ENCODE results near the gene NQO2.
"Not testable (repeated sequence)": the region's sequence is repeated elsewhere in the genome, so short reads cannot be mapped to it uniquely, and the experiment has no call there.

Gene NQO2

DNA sequence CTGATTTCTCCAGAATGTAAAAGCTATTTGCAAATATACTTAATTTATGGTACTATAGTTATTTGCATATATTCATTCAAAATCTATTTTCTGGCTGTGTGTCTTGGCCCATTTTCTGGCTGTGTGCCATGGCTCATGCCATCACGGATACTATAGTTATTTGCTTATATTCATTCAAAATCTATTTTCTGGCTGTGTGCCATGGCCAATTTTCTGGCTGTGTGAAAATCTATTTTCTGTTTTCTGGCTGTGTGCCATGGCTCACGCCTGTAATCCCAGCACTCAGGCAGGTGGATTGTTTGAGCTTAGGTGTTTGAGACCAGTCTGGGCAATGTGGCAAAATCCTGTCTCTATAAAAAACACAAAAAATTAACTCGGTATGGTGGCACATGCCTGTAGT lies 39.7 kb downstream of the NQO2 start:
- no peaks in the 10 kb centered on the region for H3K4me1 ChIP-seq (ENCODE audit: control insufficient read depth, insufficient read depth, low read length, unreplicated experiment)
- no peaks in the 10 kb centered on the region for H3K79me2 ChIP-seq (ENCODE audit: control insufficient read depth, insufficient read depth, low read length, unreplicated experiment)
- H3K4me3 ChIP-seq (ENCODE audit: low read depth, low read length), result no peak overlapping the region
- H3K36me3 ChIP-seq (ENCODE audit: insufficient read depth, low read length), result no peaks in the 10 kb centered on the region
- no peak overlapping the region for H3K27ac ChIP-seq (ENCODE audit: low read depth, low read length)
- no peaks in the 10 kb centered on the region for H3K27me3 ChIP-seq (ENCODE audit: insufficient read depth, low read length)
- no peak overlapping the region for H2AFZ ChIP-seq (ENCODE audit: low read length, unreplicated experiment)

DNA sequence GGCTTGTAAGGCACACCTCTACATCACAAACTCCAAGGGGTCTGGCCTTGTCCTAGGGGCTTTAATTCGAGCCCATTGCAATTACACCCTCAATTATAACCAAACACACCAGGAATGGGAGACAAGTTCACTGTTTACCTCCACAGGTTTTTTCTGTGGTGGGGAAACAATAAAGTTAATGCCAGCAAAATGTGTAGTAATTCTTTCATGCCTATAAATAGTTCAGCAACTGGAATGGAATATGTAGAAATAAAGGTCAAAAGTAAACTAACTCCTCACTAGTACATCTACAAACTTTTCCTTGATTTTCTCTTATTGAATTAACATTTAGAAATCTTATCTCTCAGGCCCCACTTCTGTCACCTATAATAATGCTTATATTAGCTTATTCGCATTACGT lies 41.5 kb downstream of the NQO2 start:
- no peak overlapping the region for H3K4me3 ChIP-seq (ENCODE audit: low read depth, low read length)
- no peak overlapping the region for H3K27ac ChIP-seq (ENCODE audit: low read depth, low read length)
- H3K36me3 ChIP-seq (ENCODE audit: insufficient read depth, low read length), result no peaks in the 10 kb centered on the region
- no peaks in the 10 kb centered on the region for H3K79me2 ChIP-seq (ENCODE audit: control insufficient read depth, insufficient read depth, low read length, unreplicated experiment)
- H3K4me1 ChIP-seq (ENCODE audit: control insufficient read depth, insufficient read depth, low read length, unreplicated experiment), result no peaks in the 10 kb centered on the region
- H2AFZ ChIP-seq (ENCODE audit: low read length, unreplicated experiment), result no peak overlapping the region
- H3K27me3 ChIP-seq (ENCODE audit: insufficient read depth, low read length), result no peaks in the 10 kb centered on the region

DNA sequence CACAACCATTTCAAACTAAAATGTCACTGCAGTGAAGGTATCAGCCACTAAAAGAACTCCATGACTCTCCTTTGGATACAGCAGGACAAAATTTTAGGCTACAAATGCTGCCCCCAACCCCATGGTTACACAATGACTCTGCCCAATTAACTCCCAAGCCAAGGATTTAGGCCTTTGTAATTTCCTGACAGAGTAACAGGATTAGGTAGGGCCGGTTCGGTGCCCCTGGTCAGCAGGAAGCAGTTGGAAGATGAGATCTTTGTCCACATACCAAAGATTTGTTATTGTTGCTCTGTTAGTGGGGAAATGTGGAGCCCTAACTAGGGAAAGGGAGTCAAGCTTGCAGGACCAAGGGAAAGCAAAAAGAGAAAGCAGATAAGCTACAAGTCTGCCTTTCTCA lies 41.9 kb downstream of the NQO2 start:
- Histone ChIP-seq H2AFZ (ENCODE audit: low read length, unreplicated experiment) (no peak overlapping the region), H3K4me3 (ENCODE audit: low read depth, low read length) (no peak overlapping the region), H3K27ac (ENCODE audit: low read depth, low read length) (no peak overlapping the region), H3K4me1 (ENCODE audit: control insufficient read depth, insufficient read depth, low read length, unreplicated experiment) (no peaks in the 10 kb centered on the region), H3K27me3 (ENCODE audit: insufficient read depth, low read length) (no peaks in the 10 kb centered on the region), H3K79me2 (ENCODE audit: control insufficient read depth, insufficient read depth, low read length, unreplicated experiment) (no peaks in the 10 kb centered on the region), H3K36me3 (ENCODE audit: insufficient read depth, low read length) (no peaks in the 10 kb centered on the region)

DNA sequence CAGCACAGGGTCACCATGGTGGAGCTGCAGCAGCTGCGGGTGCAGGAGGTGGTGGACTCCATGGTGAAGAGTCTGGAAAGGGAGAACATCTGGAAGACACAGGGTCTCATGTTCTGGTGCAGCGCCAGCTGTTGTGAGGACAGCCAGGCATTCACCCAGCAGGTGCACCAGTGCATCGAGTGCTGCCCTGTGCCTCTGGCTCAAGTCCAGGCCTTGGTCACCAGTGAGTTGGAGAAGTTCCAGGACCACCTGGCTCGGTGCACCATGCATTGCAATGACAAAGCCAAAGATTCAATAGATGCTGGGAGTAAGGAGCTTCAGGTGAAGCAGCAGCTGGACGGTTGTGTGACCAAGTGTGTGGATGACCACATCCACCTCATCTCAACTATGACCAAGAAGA lies 45.7 kb downstream of the NQO2 start:
- Histone ChIP-seq H3K4me3 (ENCODE audit: low read depth, low read length) (no peak overlapping the region), H3K36me3 (ENCODE audit: insufficient read depth, low read length) (no peaks in the 10 kb centered on the region), H2AFZ (ENCODE audit: low read length, unreplicated experiment) (no peak overlapping the region), H3K79me2 (ENCODE audit: control insufficient read depth, insufficient read depth, low read length, unreplicated experiment) (no peaks in the 10 kb centered on the region), H3K4me1 (ENCODE audit: control insufficient read depth, insufficient read depth, low read length, unreplicated experiment) (no peaks in the 10 kb centered on the region), H3K27ac (ENCODE audit: low read depth, low read length) (no peak overlapping the region), H3K27me3 (ENCODE audit: insufficient read depth, low read length) (no peaks in the 10 kb centered on the region)

DNA sequence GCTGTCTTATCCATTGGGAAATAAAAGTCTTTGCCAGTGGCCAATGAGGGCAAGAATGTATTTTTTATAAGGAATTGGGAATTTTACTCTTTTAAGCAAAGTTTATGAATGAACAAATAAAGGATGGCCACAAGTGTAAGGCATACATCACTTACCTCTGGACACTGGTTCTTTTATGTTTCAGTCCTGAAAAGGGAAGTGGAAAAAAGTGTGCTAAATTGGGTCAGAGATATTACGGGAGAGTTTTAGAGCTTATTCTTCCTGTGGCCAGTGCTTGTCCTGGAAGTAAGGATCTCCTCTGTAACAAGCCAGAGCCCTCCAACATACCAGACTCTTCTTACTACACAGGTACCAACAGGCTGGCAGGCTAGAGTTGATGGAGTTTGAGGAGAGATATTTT lies 46.1 kb downstream of the NQO2 start:
- H2AFZ ChIP-seq (ENCODE audit: low read length, unreplicated experiment), result no peak overlapping the region

DNA sequence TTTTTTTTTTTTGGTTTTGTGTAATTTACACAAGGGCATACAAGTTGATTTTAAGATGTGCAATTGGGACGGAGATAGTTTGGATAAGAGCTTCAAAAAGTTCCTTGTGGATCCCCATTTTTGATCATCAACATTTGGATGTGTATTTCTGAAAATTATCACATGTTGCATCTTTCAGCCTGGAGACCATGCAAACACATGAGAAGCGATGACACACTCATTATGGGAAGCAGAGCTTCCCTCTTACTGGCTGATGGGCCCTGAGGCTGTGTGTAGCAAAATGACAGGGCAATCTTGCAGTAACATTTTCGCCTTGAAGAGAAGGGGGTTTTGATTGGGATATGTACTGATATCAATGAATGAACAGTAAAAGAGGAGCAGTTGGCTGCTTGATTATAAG lies 46.6 kb downstream of the NQO2 start:
- no peak overlapping the region for H3K27ac ChIP-seq (ENCODE audit: low read depth, low read length)
- H3K27me3 ChIP-seq (ENCODE audit: insufficient read depth, low read length), result no peaks in the 10 kb centered on the region
- no peaks in the 10 kb centered on the region for H3K4me1 ChIP-seq (ENCODE audit: control insufficient read depth, insufficient read depth, low read length, unreplicated experiment)
- H3K79me2 ChIP-seq (ENCODE audit: control insufficient read depth, insufficient read depth, low read length, unreplicated experiment), result no peaks in the 10 kb centered on the region
- no peak overlapping the region for H3K4me3 ChIP-seq (ENCODE audit: low read depth, low read length)
- no peaks in the 10 kb centered on the region for H3K36me3 ChIP-seq (ENCODE audit: insufficient read depth, low read length)
- no peak overlapping the region for H2AFZ ChIP-seq (ENCODE audit: low read length, unreplicated experiment)

More for the DNA sequence above, 46.1 kb downstream of the NQO2 start:
- Histone ChIP-seq H3K4me3 (ENCODE audit: low read depth, low read length) (no peak overlapping the region), H3K4me1 (ENCODE audit: control insufficient read depth, insufficient read depth, low read length, unreplicated experiment) (no peaks in the 10 kb centered on the region), H3K27me3 (ENCODE audit: insufficient read depth, low read length) (no peaks in the 10 kb centered on the region), H3K27ac (ENCODE audit: low read depth, low read length) (no peak overlapping the region), H3K36me3 (ENCODE audit: insufficient read depth, low read length) (no peaks in the 10 kb centered on the region), H3K79me2 (ENCODE audit: control insufficient read depth, insufficient read depth, low read length, unreplicated experiment) (no peaks in the 10 kb centered on the region)

DNA sequence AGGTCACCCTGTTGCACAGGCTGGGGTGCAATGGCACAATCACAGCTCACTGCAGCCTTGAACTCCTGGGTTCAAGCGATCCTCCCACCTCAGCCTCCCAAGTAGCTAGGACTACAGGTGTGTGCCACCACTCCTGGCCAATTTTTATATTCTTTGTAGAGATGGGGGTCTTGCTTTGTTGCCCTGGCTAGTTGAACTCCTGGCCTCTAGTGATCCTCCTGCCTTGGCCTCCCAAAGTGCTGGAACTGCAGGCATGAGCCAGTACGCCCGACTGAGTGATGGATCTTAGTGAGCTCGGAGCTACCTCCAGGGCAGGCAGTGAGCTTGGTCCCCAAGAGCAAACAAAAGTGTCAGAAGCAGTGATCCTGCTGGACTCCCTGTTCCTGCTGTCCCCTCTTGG lies 48.3 kb downstream of the NQO2 start:
- not testable (repeated sequence) for H3K4me3 ChIP-seq (ENCODE audit: low read depth, low read length); H3K79me2 ChIP-seq (ENCODE audit: control insufficient read depth, insufficient read depth, low read length, unreplicated experiment); H3K36me3 ChIP-seq (ENCODE audit: insufficient read depth, low read length); H2AFZ ChIP-seq (ENCODE audit: low read length, unreplicated experiment); H3K27ac ChIP-seq (ENCODE audit: low read depth, low read length); H3K4me1 ChIP-seq (ENCODE audit: control insufficient read depth, insufficient read depth, low read length, unreplicated experiment); H3K27me3 ChIP-seq (ENCODE audit: insufficient read depth, low read length)

DNA sequence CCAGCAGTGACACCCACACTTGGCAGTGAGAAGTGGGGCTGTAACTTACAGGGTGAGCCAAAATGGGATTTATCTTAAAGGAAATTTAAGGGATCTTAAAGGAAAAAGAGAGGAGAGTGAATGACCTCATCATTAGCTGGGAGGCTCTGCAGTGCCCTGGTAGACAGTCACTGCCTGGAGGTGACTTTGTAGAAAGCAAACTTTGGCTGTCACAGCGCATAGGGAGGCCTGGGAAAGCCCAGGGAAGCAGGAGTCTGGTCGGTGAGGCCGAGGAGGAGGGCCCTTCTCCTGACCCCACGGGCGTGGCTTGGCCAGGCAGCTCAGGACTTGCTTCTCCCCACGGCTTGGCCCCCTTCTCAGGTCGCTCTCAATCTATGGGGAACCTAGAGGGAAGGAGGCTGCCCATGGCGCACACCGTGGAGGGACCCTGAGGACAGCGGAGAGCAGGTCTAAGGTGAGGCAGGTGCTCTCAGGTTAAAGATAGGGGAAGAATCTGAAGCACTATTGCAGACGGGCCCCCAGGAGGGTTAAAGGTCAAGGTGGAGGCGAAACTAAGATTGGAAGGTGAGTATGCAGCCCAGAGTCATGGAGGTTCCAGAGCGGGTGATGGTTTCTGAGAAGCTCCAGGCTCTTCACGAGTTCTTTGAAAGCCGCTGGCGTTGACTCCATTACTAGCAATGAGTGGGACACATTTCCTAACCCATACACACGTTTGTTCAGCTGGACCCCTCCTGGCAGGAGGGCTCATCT lies 53.0 kb downstream of the NQO2 start:
- Histone ChIP-seq H3K36me3 (ENCODE audit: insufficient read depth, low read length) (no peaks in the 10 kb centered on the region), H3K79me2 (ENCODE audit: control insufficient read depth, insufficient read depth, low read length, unreplicated experiment) (no peaks in the 10 kb centered on the region), H3K4me1 (ENCODE audit: control insufficient read depth, insufficient read depth, low read length, unreplicated experiment) (peaks cover 17% of the 10 kb centered on the region), H2AFZ (ENCODE audit: low read length, unreplicated experiment) (no peak overlapping the region), H3K27ac (ENCODE audit: low read depth, low read length) (no peak overlapping the region), H3K27me3 (ENCODE audit: insufficient read depth, low read length) (no peaks in the 10 kb centered on the region), H3K4me3 (ENCODE audit: low read depth, low read length) (no peak overlapping the region)

DNA sequence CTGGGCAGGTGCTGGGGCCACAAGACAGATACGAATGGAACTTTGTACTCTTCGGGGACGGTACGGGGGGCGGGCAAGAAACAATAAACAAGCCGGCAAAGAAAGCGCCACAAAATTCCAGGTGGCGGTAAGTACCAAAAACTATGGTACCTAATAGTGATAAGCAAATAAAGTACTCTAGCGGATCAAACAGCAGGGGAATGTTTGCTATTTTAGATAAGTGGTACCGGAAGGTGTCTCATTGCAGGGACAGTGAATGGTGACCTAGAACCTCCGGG lies 53.5 kb downstream of the NQO2 start:
- Histone ChIP-seq H3K27me3 (ENCODE audit: insufficient read depth, low read length) (no peaks in the 10 kb centered on the region), H3K4me1 (ENCODE audit: control insufficient read depth, insufficient read depth, low read length, unreplicated experiment) (peaks cover 18% of the 10 kb centered on the region), H3K27ac (ENCODE audit: low read depth, low read length) (no peak overlapping the region), H3K4me3 (ENCODE audit: low read depth, low read length) (peak overlapping the region; percentile 72), H2AFZ (ENCODE audit: low read length, unreplicated experiment) (peak overlapping the region; percentile 80), H3K36me3 (ENCODE audit: insufficient read depth, low read length) (no peaks in the 10 kb centered on the region), H3K79me2 (ENCODE audit: control insufficient read depth, insufficient read depth, low read length, unreplicated experiment) (no peaks in the 10 kb centered on the region)

DNA sequence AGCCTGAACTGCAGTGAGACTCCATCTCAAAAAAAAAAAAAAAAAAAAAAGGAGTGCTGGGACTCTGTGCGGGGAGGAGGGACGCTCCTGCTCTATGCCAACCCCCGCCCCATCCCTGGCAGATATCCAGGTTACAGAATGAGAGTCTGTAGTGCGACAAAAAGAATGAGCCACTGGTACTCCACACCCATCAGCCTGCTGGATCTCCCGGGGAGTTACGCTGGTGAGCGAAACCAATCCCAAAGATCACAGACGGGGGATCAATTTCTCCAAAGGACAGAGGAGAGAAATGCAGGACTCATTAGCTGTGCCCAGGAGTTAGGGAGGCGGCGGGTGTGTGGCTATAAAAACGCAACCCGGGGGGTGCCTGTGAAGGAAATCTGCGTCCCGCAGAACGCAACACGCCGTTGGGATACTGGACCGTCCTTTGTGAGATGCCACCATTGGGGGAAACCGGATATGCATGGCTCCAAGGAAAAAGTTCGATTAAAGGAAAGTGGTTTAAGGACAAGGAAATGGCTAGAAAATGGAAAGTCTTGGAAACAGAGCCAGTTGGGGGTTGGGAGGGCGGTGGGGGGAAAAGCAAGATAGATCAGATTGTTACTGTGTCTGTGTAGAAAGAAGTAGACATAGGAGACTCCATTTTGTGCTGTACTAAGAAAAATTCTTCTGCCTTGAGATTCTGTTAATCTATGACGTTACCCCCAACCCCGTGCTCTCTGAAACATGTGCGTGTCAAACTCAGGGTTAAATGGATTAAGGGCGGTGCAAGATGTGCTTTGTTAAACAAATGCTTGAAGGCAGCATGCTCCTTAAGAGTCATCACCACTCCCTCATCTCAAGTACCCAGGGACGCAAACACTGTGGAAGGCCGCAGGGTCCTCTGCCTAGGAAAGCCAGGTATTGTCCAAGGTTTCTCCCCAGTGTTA lies 54.8 kb downstream of the NQO2 start:
- not testable (repeated sequence) for H3K79me2 ChIP-seq (ENCODE audit: control insufficient read depth, insufficient read depth, low read length, unreplicated experiment); H3K27me3 ChIP-seq (ENCODE audit: insufficient read depth, low read length); H3K36me3 ChIP-seq (ENCODE audit: insufficient read depth, low read length)
- peaks cover 18% of the 10 kb centered on the region for H3K4me1 ChIP-seq (ENCODE audit: control insufficient read depth, insufficient read depth, low read length, unreplicated experiment)
- peak overlapping the region; percentile 72 for H3K4me3 ChIP-seq (ENCODE audit: low read depth, low read length)
- H3K27ac ChIP-seq (ENCODE audit: low read depth, low read length), result peak overlapping the region; percentile 32; the same call in 1 of the 2 replicates
- H2AFZ ChIP-seq (ENCODE audit: low read length, unreplicated experiment), result peak overlapping the region; percentile 80

DNA sequence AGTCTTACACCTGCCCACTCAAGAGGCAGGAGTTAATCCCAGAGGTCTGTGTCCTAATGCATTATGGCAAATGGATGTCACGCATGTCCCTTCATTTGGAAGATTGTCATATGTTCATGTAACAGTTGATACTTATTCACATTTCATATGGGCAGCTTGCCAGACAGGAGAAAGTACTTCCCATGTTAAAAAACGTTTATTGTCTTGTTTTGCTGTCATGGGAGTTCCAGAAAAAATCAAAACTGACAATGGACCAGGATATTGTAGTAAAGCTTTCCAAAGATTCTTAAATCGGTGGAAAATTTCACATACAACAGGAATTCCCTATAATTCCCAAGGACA lies 55.4 kb downstream of the NQO2 start:
- H3K4me1 ChIP-seq (ENCODE audit: control insufficient read depth, insufficient read depth, low read length, unreplicated experiment), result peaks cover 18% of the 10 kb centered on the region
- H2AFZ ChIP-seq (ENCODE audit: low read length, unreplicated experiment); H3K27ac ChIP-seq (ENCODE audit: low read depth, low read length); H3K36me3 ChIP-seq (ENCODE audit: insufficient read depth, low read length); H3K79me2 ChIP-seq (ENCODE audit: control insufficient read depth, insufficient read depth, low read length, unreplicated experiment); H3K27me3 ChIP-seq (ENCODE audit: insufficient read depth, low read length): not testable (repeated sequence)
- H3K4me3 ChIP-seq (ENCODE audit: low read depth, low read length), result 0 out of 2 replicates have a peak overlapping the region, but pooled peaks have one; percentile 72

Data from ACC112 (cell line).